ENCODE results near the gene NCEH1.

DNA sequence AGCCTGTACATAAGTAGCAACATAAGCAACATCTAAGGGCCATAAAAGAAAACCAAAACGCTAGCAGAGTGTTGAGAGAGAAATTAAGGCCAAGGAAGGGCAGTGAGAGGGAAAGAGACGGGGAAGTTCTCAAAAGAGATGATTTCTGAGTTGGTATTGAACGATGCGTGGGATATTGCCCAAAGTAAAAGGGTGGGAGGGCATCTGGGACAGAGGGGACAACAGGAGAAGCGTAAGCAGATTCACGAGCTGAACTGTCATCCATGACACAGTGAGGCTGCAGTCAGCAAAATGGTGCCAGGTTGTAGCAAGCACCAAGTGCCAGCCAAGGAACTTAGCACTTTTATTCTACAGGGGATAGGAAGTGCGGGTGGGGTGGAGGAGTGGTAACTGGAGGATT, 11.8 kb downstream of the NCEH1 start:
- TF ChIP-seq YY1 (IDR thresholded peaks at IDR 0.05; ENCODE audit: insufficient read depth, insufficient read length) (no peak), ZNF274 (IDR thresholded peaks at IDR 0.05; ENCODE audit: low read depth, low read length) (no peak), SUZ12 (IDR thresholded peaks at IDR 0.05; ENCODE audit: extremely low read depth, insufficient read depth, insufficient read length) (no peak)

Data from NT2/D1 (cell line).